Astrocyte of the cerebellum (primary cell): ENCODE results near the gene ARRB1.

Experiments used
- DNase-seq: peaks from one replicate; pipeline ENCODE4 v3.0.0-alpha.2; 2011; ENCODE audit warnings: low read depth
- H3K4me3 ChIP-seq: 2 replicates; pipeline ENCODE4 v1.5.1; 2011; ENCODE audit warnings: mild to moderate bottlenecking, low read depth, low read length, moderate library complexity
- in situ Hi-C: cut with HindIII; loops from 2 replicates; pipeline ENCODE4 v1.10.0; 2017; ENCODE audit warnings: low sequenced_read_pairs
- TF ChIP-seq, protein P1 (sequence below): IDR thresholded peaks from 2 replicates; pipeline ENCODE4 v1.5.1; 2012; ENCODE audit warnings: low read length, low read depth, moderate library complexity, mild to moderate bottlenecking; ENCODE audit errors: missing control alignments

The ARRB1 gene

DNA sequence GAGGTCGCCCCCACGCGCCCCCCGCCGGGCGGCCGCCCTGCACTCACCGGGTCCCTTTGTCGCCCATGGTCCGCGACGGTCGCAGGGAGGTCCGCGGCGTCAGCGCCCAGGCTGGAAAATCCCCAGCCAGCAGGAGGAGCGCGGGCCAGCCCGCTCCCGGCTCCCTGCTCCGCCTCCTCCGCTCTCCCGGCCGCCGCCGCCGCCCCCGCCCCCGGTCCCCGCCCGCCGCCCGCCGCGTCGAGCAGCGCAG lies at the start of gene ARRB1:
TSS of gene ARRB1 (minus strand) at position 121 of the 250 bp plus-strand sequence. CDS start at position 67, 54 bp downstream.
- in situ Hi-C loops: no loop called here
- TF ChIP-seq, protein P1, sequence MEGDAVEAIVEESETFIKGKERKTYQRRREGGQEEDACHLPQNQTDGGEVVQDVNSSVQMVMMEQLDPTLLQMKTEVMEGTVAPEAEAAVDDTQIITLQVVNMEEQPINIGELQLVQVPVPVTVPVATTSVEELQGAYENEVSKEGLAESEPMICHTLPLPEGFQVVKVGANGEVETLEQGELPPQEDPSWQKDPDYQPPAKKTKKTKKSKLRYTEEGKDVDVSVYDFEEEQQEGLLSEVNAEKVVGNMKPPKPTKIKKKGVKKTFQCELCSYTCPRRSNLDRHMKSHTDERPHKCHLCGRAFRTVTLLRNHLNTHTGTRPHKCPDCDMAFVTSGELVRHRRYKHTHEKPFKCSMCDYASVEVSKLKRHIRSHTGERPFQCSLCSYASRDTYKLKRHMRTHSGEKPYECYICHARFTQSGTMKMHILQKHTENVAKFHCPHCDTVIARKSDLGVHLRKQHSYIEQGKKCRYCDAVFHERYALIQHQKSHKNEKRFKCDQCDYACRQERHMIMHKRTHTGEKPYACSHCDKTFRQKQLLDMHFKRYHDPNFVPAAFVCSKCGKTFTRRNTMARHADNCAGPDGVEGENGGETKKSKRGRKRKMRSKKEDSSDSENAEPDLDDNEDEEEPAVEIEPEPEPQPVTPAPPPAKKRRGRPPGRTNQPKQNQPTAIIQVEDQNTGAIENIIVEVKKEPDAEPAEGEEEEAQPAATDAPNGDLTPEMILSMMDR: no peak
- H3K4me3 ChIP-seq: peak within 1 kb of the TSS; percentile 47
- no peak for DNase-seq

DNA sequence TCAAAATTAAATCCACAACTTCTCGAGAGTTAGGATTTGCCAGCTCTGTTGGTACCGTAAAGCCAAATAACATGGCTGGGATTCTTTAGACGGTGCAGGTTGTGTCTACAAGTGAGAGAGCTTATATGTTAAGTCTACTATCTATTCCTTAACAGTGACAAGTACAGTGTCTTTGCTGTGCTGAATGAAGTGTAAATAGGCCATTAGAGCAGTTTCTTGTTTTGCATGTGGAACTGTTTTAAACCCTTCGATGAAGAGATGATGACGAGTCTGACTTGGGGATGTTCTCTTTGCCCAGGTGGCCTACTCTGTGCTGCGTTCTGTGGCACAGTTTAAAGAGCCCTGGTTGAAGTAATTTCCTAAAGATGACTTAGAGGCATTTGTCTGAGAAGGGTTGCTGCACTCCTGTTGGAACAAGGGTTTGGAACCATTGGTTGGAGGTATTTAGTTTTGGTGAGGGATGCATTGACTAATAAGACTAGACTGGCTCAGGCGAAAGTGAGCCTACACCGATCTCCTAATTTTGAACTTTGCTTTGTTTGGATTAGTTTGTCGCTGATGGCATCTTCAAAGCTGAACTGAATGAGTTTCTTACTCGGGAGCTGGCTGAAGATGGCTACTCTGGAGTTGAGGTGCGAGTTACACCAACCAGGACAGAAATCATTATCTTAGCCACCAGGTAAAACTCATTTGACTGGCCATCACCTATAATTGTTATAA lies 48.8 kb upstream of the ARRB1 start:
- TF ChIP-seq, protein P1: no peak
- DNase-seq: no peak

DNA sequence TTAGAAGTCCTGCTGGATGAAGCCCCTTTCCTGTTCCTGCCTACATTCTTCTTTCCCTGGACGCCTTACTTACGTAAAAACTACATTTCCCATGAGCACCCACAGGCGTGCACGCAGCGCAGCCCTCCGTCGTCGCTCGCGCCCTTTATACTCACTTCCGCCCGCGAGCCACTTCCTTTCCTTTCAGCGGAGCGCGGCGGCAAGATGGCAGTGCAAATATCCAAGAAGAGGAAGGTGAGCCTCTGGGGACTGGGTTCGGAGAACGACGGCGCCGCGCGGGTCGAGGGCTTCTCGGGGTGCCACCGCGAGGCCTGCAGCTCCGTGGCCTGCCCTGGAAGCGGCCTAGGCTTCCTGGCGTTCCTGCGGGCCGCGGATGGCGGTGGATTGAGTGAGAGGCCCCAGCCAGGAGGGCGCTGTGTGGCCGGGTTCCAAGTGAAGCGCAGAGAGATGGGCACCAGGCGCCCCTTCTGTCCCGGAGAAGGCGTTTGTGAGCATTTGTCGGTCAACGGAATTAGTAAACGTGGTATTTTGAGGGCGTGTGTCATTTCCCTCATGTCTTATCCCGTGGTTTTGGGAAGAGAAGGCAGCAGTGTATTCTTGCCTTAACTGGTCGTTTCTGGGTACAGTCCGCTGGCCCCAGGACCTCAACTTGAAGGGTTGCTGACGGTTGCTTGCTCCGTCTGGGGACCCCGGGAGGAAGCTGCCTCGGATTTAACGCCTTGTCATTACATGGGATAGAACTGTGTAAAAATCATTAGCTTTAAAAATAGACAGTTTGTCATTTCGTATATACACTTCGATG lies 48.1 kb upstream of the ARRB1 start, which contains the start of gene RPS3:
TSS of gene RPS3 (plus strand) at position 175 of the 802 bp plus-strand sequence. CDS start at position 205, 30 bp downstream.
- DNase-seq: peak; percentile 81
- H3K4me3 ChIP-seq: peak within 1 kb of the TSS; percentile 87
- in situ Hi-C loops: no loop called here
- TF ChIP-seq, protein P1: peak; percentile 20

More for the DNA sequence above, 48.8 kb upstream of the ARRB1 start:
- peak overlapping the region; percentile 87 for H3K4me3 ChIP-seq
- in situ Hi-C loops: no loop called here

DNA sequence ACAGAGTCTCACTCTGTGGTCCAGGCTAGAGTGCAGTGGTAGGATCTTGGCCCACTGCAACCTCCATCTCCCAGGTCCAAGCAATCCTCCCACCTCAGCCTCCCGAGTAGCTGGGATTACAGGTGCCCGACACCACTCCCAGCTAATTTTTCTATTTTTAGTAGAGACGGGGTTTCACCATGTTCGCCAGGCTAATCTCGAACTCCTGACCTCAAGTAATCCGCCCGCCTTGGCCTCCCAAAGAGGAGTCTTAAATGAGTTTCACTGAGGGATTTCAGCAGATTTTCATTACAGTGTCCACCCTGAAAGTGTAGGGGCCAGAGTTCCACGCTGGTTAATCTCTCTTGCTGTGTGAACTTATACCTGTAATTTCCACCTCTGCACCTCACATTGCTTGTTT lies 47.4 kb upstream of the ARRB1 start:
- TF ChIP-seq, protein P1: no peak
- no peak for DNase-seq
- H3K4me3 ChIP-seq: no peak overlapping the region
- in situ Hi-C loops: no loop called here

DNA sequence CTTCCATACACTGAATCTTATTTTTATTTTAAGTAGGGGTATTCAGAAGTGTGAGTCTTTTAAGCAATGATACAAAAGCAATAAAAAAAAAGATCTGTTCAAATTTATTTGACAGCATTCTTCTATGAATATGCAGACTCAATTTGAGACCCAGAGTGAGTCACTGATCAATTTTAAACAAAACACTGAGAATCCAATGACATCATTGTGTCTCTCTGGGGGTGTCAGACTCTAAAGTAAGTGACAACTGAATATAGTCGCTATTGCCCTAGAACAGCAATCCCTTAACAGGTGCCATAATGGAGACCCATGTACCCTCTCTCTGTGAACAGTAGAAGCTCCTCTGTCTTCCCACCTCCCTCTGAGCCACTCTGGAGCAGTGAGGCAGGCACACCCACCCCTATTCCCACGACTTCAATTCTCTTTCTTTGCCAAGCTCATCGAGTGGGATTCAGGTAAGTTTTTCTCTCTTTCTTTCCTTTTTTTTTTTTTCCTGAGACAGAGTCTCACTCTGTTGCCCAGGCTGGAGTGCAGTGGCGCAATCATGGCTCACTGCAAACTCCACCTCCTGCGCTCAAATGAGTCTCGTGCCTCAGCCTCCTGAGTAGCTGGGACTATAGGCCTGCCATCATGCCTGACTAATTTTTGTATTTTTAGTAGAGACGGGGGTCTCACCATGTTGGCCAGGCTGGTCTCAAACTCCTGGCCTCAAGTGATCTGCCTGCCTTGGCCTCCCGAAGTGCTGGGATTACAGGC lies 42.8 kb upstream of the ARRB1 start:
- DNase-seq: no peak
- TF ChIP-seq, protein P1: no peak
- H3K4me3 ChIP-seq: no peak overlapping the region
- in situ Hi-C loops: no loop called here

DNA sequence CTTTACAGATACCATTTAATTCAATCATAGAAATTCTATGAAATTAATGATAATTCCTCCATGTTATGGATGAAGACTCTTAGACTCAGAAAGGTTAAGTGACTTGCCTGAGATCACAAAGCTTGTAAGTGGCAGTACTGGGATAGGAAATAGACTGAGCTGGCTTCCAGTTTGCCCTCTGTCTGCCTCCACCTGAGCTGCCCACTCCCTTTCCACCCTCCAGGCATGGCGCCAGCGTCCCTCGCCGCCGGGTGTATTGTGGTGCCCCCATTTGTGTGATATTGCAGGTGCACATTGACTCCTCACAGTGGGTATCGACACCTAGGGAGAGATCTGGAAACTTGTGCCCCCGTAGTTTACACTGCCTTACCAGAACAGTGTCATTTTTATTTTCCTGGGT lies 38.5 kb upstream of the ARRB1 start:
- no peak for DNase-seq
- in situ Hi-C loops: no loop called here
- H3K4me3 ChIP-seq: no peak overlapping the region
- TF ChIP-seq, protein P1: no peak
